ENCODE data around the gene SLC22A17.

GRCh38 chr14:23306412-23307145 lies 46.1 kb downstream of the SLC22A17 start, which contains the start of gene BCL2L2:
- TF ChIP-seq EP300 (IDR thresholded peaks at IDR 0.05) (no peak), CTCF (IDR thresholded peaks at IDR 0.05) (no peak), POLR2AphosphoS5 (IDR thresholded peaks at IDR 0.05) (peak; percentile 71 to 85 (median 85))

Measured in sigmoid colon (tissue), 4 donors.